HG02588 (cell line): Measurements from ENCODE around the gene DIAPH3.

Experiments used
- ATAC-seq: cut with Tn5 transposase; IDR thresholded peaks from one replicate; pipeline ENCODE4 v1.9.1; 2021; ENCODE audit warnings: mild to moderate bottlenecking, moderate library complexity; ENCODE audit not compliant: unreplicated experiment

DIAPH3 gene

GRCh38 chr13:59970847-59971246 is 192.9 kb downstream of the DIAPH3 start:
- ATAC-seq = no peak

- ATAC-seq = no peak
These were observed 199.9 kb downstream of the DIAPH3 start for GRCh38 chr13:59963827-59964226.

- no peak for ATAC-seq
These were observed 200.3 kb downstream of the DIAPH3 start for GRCh38 chr13:59963383-59963782.

GRCh38 chr13:59962343-59962742 is 201.4 kb downstream of the DIAPH3 start:
- ATAC-seq = no peak

- no peak for ATAC-seq
These were observed 203.0 kb downstream of the DIAPH3 start for GRCh38 chr13:59960683-59961082.

- ATAC-seq = no peak
These were observed 206.3 kb downstream of the DIAPH3 start for GRCh38 chr13:59957438-59957837.

GRCh38 chr13:59954601-59955000 is 209.1 kb downstream of the DIAPH3 start:
- no peak for ATAC-seq

GRCh38 chr13:59951011-59951410 is 212.7 kb downstream of the DIAPH3 start:
- no peak for ATAC-seq

- no peak for ATAC-seq
These were observed 213.5 kb downstream of the DIAPH3 start for GRCh38 chr13:59950266-59950665.

- no peak for ATAC-seq
These were observed 215.0 kb downstream of the DIAPH3 start for GRCh38 chr13:59948686-59949085.

- ATAC-seq = no peak
These were observed 216.8 kb downstream of the DIAPH3 start for GRCh38 chr13:59946944-59947343.

GRCh38 chr13:59931621-59932020 is 232.1 kb downstream of the DIAPH3 start:
- no peak for ATAC-seq

- ATAC-seq = no peak
These were observed 239.5 kb downstream of the DIAPH3 start for GRCh38 chr13:59924256-59924655.

- ATAC-seq = no peak
These were observed 248.5 kb downstream of the DIAPH3 start for GRCh38 chr13:59915252-59915651.

GRCh38 chr13:59914556-59914955 is 249.2 kb downstream of the DIAPH3 start:
- ATAC-seq = no peak

GRCh38 chr13:59906413-59907049 is 257.2 kb downstream of the DIAPH3 start:
- ATAC-seq = no peak

- no peak for ATAC-seq
These were observed 262.5 kb downstream of the DIAPH3 start for GRCh38 chr13:59901191-59901590.

GRCh38 chr13:59898066-59898465 is 265.7 kb downstream of the DIAPH3 start:
- no peak for ATAC-seq

- no peak for ATAC-seq
These were observed 270.5 kb downstream of the DIAPH3 start for GRCh38 chr13:59893266-59893665.

GRCh38 chr13:59891053-59891452 is 272.7 kb downstream of the DIAPH3 start:
- no peak for ATAC-seq

- ATAC-seq = no peak
These were observed 273.7 kb downstream of the DIAPH3 start for GRCh38 chr13:59890054-59890453.

GRCh38 chr13:59888408-59888807 is 275.3 kb downstream of the DIAPH3 start:
- ATAC-seq = no peak

- no peak for ATAC-seq
These were observed 278.7 kb downstream of the DIAPH3 start for GRCh38 chr13:59885076-59885475.
